HG02943 (cell line): ENCODE results near the gene RNASE12.
"Not testable (repeated sequence)": the region's sequence is repeated elsewhere in the genome, so short reads cannot be mapped to it uniquely, and the experiment has no call there.

Experiments
- ATAC-seq: cut with Tn5 transposase; IDR thresholded peaks from one replicate; pipeline ENCODE4 v1.9.1; 2021; ENCODE audit warnings: mild to moderate bottlenecking, low read depth, moderate library complexity; ENCODE audit not compliant: unreplicated experiment

RNASE12 gene

DNA sequence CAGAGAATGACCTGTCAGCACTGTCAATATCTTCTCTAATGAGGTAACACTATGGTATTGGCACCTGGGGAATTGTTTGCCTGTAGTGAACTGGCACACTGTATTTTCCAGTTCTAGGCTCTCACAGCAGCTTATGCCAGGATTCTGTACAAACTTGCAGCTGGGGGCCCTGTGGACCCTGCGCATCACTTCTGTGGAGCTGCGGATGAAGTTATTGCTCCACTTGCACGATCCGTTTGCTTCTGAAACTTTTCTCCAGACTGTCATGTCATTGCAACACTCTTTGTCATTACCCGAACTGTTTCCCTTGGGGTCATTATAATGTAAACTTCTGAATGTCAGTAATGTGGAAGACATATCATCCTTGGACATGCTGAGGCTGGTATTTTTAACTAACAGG lies 7.3 kb downstream of the RNASE12 start:
- no peak for ATAC-seq

DNA sequence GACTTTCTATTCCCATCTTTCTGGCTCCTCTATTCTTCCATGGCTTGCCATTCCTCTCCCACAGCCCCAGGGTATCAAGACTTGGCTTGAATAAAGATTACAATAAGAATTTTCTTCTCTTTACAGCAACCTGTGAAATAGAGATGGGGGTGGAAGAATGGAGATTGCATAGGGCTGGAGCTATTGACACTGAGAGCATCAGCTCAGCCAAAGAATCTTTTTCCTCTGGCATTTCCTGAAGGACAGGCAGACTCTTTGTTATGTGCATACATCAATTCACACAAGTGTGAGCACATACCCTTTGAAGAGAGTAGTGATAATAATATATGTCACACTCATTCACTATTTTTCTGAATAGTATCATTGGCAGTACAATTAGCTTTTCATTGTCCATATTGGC lies 8.0 kb downstream of the RNASE12 start:
- ATAC-seq, result no peak

DNA sequence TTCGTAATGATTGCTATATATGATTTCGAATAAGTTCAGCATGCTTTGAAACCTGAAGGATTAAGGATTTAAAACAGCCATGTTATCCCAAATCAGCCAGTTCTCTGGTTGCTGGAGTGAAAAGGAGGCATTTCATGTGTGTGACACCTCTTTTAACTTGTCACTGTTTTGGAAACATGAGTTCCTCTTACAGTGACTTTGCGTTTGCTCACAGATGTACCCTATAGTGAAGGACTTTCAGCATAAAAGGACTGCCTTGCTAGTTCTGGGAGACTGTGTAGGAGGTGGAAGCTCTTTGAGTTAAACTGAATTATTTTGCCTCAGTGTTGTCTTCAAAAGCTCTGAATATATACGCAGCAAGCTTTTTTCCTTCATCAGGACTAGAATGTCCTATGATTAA lies 10.9 kb downstream of the RNASE12 start:
- no peak for ATAC-seq

DNA sequence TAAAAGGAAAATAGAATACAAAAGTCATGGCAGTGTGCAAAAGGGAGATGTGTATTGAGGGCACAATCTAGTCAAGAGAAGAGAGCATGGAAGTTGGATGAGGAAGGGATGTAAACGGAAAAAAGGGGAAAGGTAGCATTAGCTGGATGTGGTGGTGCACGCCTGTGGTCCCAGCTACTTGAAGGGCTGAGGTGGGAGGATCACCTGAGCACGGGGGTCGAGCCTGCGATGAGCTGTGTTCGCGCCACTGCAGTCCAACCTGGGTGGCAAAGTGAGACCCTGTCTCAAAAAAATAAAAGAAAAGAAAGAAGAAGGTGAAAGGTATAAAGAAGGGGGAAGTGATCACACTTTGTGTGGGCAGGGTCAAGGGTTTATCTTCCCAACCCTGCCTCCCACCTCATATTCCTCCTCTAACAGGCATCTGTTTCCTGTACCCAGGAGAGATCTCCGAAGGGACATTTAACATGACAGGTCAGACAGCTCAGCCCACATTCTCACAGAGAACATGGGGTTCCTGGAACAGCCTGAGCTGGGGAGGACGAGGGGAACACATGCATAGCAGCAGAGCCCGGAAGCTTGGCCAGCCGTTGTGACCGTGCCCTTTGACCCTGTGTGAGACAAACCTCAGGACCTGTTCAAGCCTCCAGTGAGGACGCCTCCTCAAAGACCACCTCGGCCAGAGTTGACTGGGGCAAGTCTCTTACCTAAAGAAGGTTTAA lies 12.2 kb downstream of the RNASE12 start:
- no peak for ATAC-seq

DNA sequence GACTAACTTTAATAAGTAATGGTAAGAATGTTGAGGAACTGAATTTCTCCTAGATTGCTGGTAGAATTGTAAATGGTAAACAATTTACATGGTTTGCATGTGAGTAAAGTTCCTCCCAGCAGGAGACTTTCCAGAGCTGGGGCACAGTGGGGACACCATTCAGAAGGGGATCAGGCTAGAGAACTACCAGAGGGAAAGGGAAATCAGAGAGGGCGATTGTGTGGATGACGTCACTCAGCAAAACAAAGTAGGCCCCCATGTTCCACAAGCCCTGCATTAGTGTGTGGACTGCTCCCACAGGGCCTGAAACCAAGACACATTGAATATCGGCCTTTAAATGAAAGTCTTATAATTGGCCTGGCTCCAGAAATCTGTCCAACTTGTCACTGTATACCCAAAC lies 12.9 kb downstream of the RNASE12 start:
- no peak for ATAC-seq

DNA sequence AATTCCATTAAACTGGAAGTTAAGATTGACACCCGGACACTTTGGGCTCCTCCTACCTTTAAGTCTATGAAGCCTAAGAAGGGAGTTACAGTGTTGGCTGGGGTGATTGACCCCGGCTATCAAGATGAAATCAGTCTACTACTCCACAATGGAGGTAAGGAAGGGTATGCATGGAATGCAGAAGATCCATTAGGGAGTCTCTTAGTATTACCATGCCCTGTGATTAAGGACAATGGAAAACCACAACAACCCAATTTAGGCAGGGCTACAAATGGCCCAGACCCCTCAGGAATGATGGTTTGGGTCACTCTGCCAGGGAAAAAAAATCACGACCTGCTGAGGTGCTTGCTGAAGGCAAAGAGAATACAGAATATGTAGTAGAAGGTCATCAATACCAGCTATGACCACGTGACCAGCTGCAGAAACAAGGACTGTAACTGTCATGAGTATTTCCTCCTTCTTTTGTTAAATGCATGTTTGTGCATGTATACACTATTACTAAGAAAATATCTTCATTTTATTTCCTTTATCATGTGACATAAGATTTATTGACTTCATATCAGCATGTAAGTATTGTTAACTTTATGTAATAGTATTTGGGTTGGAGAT lies 18.7 kb downstream of the RNASE12 start:
- not testable (repeated sequence) for ATAC-seq

DNA sequence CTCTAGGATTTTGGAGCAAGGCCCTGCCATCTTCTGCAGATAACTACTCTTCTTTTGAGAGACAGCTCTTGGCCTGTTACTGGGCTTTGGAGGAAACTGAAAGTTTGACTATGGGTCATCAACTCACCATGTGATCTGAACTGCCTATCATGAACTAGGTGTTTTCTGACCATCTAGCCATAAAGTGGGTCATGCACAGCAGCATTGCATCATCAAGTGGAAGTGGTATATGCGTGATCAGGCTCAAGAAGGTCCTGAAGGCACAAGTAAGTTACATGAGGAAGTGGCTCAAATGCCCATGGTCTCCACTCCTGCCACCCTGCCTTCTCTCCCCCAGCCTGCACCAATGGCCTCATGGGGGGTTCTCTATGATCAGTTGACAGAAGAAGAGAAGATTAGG lies 20.5 kb downstream of the RNASE12 start:
- ATAC-seq, result not testable (repeated sequence)

DNA sequence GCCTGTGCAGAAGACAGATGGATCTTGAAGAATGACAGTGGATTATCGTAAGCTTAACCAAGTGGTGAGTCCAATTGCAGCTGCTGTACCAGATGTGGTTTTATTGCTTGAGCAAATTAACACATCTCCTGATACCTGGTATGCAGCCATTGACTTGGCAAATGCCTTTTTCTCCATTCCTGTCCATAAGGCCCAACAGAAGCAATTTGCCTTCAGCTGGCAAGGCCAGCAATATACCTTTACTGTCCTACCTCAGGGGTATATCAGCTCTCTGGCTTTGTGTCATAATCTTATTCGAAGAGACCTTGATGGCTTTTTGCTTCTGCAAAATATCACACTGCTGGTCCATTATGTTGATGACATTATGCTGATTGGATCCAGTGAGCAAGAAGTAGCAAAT lies 21.3 kb downstream of the RNASE12 start:
- ATAC-seq, result not testable (repeated sequence)

DNA sequence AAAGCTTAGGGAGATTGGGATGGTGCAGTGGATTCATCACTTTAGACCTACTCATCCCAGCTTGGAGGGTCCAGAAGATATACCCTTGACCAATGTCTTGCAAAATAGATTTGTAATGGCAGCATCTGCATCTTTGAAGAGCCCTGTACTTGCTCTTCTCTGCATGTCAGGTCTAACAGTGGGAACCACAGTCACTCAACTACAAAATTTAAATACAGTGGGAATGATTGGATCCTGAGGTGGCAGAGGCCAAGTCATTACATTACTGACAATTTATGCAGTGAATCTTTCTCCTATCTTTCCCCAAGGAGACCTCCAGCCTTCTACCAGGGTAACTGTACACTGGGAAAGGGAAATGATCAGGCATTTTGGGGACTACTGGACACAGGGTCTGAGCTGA lies 22.1 kb downstream of the RNASE12 start:
- ATAC-seq, result no peak

DNA sequence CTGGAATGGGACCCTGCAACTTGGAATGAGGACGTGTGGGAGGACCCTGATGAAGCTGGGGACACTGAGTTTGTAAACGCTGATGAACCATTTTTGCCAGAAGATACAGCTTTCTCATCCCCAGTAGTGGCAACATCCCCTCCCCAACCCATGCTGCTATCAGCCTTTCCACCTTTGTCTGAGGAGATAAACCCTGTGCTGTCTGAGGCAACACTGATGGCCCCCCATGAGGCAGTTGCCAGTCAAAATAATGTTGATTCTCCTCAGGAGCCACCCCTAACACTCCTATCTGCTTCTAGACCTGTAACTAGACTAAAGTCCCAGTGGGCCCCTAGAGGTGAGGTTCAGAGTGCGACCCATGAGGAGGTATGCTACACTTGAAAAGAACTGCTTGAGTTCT lies 22.8 kb downstream of the RNASE12 start:
- no peak for ATAC-seq

DNA sequence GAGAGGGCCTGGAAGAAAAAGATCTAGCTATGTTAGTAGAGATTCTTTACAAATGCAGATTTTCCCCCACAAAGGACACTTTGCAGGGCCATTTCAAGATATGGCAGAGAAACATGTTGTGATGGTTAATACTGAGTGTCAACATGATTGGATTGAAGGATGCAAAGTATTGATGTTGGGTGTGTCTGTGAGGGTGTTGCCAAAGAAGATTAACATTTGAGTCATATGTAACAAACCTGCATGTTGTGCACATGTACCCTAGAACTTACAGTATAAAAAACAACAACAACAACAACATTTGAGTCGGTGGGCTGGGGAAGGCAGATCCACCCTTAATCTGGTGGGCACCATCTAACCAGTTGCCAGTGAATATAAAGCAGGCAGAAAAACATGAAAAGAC lies 24.0 kb downstream of the RNASE12 start:
- not testable (repeated sequence) for ATAC-seq

DNA sequence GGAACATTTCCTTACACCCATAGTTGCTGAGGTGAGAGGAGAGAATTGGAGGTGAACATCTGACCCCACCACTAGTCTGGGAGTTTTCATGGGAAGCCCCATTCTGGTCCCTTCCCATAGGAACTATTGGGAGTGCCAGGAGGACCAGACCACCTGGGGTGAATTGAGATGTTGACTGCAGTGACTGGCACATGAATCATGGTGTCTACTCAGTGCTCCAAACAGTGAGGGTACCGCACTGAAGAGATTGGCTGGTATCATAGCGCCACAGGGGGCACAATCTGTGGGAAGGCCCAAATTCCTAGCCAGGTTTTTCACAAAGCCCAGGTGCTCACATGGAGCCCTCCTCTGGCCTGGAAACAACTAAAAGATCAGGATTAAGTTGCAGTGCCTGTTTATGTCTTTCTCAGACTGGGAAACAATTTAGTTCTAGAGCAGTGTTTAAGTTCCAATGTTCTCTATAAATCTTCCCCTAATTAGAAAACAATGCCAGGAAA lies 26.6 kb downstream of the RNASE12 start:
- no peak for ATAC-seq

DNA sequence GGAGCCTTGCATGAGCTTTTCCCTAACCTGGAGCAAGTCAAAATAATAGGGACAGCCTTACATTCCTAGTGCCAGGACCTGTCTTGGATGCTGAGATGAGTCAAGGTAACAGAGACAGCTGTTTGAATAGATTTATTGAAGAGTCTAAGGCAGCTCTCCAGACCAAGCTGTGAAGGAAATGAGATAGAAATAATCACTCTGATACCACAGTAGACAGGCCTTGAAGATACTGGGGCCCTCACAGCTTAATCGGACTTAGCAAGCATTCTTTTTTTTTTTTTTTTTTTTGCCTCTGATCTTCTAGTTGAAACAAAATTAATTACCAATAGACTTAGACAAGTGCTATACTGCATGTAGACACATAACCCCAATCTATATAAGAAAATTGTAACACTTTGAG lies 27.2 kb downstream of the RNASE12 start:
- no peak for ATAC-seq

DNA sequence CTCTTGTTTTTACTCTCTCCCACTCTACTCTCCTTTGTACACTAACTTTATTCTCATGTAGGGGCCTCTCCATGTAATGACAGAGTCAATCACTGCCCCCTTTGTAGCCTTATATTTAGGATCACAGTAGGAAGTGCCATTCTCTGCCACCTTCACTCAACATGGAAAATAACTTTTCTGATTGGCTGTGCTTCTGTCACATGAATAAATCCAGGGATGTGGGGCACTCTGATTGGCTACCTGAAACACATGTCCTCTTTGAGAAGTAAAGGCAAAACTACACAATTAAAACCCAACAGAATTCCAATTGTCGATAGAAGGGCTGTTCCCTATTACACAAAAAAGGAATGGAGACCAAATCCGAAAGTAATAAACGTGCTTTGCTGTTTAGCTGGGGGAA lies 30.2 kb downstream of the RNASE12 start, which contains the start of gene RNASE9:
TSS of gene RNASE9 (minus strand) at position 87 of the 400 bp plus-strand sequence.
- no peak for ATAC-seq

DNA sequence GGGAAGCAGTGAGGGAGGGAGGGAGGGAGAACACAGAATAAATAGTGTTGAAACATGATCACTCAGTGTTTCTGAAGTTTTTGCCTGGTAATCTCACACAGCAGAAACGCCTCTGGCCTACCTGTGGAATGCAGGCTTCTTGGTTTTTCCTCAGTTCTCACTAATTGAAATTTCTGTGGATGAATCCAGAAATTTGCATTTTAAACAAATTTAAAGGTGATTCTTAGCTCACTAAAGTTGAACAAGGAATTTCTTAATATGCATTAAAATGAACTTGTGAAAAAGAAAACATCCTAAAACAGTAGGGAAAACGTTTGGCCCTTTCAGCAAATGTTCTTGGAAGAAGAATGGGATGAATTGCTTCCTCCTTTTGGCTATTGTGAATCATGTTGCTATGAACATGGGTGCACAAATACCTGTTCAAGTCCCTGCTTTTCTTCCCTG lies 31.7 kb downstream of the RNASE12 start:
- no peak for ATAC-seq

DNA sequence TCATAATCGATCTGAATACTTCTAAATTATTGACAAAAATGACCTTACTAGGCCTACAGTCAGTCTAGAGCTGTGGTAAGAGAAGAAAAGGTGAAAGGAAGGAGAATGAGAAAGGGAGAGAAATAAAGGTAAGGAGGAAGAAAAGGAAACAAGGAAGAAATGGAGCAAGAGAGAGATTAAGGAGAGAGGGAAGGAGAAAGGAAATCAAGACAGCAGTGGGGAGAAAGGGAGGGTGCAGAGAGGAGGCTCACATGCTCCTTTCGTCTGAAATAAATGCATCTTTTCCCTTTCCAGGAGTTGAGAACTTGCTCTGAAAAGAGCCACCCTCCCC lies 34.0 kb downstream of the RNASE12 start:
- no peak for ATAC-seq

DNA sequence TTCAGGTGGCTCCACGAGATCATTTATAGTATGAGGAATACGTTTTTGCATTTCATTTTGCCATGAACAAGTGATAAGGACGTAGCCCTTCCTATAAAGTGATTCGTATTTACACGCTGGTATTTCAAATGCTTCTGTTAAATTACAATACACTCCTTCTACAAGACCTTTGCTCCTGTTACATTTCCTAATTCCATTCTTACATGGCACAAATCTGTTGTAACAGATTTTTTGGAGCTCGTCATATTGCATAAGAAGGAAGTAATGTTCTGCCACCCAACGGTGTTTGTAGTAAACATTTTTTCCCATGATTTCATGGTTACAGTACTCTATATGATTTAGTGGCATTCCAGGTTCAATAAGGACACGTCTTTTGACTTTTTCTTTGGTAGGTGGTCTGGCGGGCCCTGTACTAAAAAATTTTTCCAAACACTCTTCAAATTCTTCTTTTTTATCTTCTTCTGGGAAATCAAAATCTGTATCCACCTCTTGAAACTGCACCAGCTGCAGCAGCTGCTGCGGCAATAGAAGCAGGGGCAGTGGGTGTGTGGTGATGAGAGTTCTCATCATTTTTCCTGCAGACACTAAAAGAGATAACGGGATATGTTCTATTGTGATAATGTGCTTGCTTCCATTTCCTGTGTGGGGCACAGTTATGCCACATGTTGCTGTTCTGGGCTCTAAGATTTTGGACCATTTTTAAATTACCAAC lies 34.5 kb downstream of the RNASE12 start:
- ATAC-seq, result no peak

DNA sequence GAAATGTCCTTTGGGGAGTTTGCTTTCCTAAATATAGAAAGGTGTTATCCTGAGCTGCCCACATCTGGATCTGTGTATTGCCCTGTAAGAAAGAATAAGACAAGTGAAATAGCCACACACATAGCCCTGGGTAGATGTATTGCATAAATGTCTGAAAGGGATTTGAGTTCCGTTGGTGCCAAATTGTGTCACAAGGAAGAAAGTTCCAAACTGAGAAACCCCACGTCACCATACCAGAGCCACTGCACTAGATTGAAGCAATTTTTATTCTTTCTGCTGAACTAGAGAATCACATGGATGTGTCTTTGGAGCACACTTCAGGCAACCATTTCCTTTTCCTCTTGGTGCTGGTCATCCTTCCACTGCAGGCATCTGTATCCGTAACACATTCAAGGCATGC lies 35.3 kb downstream of the RNASE12 start:
- ATAC-seq, result no peak

DNA sequence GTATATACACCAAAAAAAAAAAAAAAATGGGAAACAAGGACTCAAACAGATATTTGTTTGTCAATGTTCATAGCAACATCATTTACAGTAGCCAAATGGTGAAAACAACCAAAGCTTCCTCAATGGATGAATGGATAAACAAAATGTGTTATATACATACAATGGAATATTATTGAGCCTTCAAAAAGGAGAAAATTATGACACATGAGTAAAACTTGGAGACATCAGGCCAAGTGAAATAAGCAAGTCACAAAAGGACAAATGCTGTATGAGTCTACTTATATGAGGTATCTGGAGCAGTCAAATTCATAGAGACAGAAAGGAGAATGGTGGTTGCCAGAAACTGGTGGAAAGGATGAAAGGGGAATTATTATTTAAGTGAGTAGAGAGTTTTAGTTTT lies 38.2 kb downstream of the RNASE12 start:
- ATAC-seq, result no peak

DNA sequence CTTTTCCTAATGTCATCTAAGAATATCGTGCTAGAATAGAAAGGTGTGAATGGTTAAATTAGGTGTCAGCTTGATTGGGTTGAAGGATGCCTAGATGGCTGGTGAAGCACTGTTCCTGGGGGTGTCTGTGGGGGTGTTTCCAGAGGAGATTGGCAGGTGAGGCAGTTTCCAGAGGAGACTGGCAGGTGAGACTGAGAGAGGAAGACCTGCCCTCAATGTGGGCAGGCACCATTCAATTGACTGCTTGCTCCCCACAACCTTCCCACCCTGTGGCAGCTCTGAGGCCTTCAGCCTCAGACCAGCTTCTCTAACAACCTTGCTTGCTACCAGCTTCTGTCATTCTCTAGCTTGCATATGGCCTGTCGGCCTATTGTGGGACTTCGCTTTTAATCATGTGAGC lies 39.6 kb downstream of the RNASE12 start:
- ATAC-seq, result no peak

DNA sequence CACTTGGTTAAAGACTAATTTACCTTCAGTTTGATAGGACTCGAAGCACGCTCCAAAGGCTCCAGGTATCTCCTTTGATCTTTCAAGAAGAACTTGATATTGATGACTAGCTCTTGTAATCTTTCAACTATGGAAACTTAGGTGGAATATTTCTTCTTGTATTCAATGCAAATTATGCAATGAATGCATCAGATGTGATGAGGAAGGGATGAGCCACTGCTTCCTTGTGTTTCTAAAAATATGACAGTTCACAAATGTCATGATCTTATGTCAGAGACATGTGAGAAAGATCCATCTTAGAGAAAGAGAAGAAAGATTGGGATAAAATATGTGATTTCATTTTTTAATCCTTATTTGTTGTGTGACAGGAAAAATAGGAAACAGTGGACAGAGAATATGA lies 40.2 kb downstream of the RNASE12 start:
- no peak for ATAC-seq
